AG04450 (cell line): ENCODE measurements around the gene NFIA. TPM values are rescaled to one million over a fixed set of nuclear protein-coding genes. Genes with fewer than 3 reads are reported as not detected.

Source experiments
- CTCF ChIA-PET: fragments of 300-600, 350-600 bp; formaldehyde crosslinking; extraction: SDS; loops from one replicate; lab custom pipeline; 2022; ENCODE audit warnings: antibody characterized with exemption, inconsistent platforms; lab: Charles Lee
- POLR2A ChIA-PET: fragments of 350-600 bp; formaldehyde crosslinking; extraction: SDS; loops from one replicate; lab custom pipeline; 2021; ENCODE audit warnings: antibody characterized with exemption, inconsistent platforms; lab: Yijun Ruan, JAX
- DNase-seq: peaks from one replicate; pipeline ENCODE4 v3.0.0-alpha.2; 2011; ENCODE audit warnings: low read depth, low spot score
- H3K27ac ChIP-seq: one replicate; pipeline ENCODE4 v1.5.1; 2012; ENCODE audit warnings: low read depth, low read length, control low read depth
- H3K27me3 ChIP-seq: one replicate; pipeline ENCODE4 v1.6.0; 2012; ENCODE audit warnings: low read length; ENCODE audit not compliant: control insufficient read depth, insufficient read depth
- H3K4me3 ChIP-seq: 2 replicates; pipeline ENCODE4 v1.5.1; 2011; ENCODE audit warnings: mild to moderate bottlenecking, low read depth, low read length, control low read depth
- H3K9me3 ChIP-seq: 2 replicates; pipeline ENCODE4 v1.5.1; 2012; ENCODE audit warnings: low read length; ENCODE audit not compliant: control insufficient read depth, insufficient read depth
- CTCF ChIP-seq: IDR thresholded peaks from 2 replicates; pipeline ENCODE4 v1.5.1; 2011; ENCODE audit warnings: low read depth, low read length, control low read depth, inconsistent platforms
- polyA plus RNA-seq: library from polyadenylated mRNA; depleted of rRNA; stranded (reverse); fragments of >200 nt; gene quantifications from 2 replicates; pipeline ENCODE4 v1.2.3, GENCODE V29; 2011

NFIA gene
- polyA plus RNA-seq, 1 experiment: 3.9 TPM

DNA sequence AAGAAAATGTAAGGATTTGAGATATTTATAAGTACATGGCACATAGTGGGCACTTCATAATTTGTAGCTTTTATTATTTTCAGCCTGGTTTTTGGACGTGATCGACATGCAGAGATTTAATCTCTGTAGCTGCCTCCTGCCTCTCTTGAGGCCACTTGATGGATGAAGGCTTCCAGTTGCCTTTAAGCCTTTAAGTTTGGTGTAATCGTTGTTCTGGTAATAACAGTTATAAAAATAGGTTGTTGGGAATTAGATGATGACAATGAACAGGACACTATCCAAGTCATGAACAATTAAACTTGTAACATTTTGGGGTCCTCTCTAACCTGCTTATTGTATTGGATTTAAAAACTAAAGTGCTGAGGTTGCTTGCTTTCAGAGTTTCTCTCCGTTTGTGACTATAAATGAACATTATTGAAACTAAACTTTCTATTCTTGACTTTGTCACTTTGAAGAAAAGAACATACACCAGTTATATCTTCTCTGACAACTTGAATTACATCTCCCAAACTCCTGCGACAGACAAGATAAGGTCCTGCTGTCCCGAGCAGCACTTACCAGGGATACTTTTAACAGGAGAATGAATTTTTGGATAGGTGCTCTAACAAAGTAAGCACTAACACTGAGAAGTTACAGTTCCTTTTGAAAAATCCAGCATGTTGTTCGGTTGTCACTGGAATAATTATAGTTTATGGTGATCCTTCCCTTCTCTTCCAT is 295.0 kb downstream of the NFIA start:
- POLR2A ChIA-PET: no interaction called here
- DNase-seq: no peak
- Histone ChIP-seq H3K4me3 (no peak overlapping the region), H3K27ac (no peak overlapping the region), H3K9me3 (no peaks in the 10 kb centered on the region), H3K27me3 (no peaks in the 10 kb centered on the region)
- TF ChIP-seq CTCF: no peak
- CTCF ChIA-PET: interaction anchor here (0.5 kb wide), 1 partner anchor 30 kb away, joined by 4 read pairs; no protein-coding TSS in a partner anchor

- Histone ChIP-seq H3K27ac (no peak overlapping the region), H3K4me3 (no peak overlapping the region), H3K9me3 (no peaks in the 10 kb centered on the region), H3K27me3 (no peaks in the 10 kb centered on the region)
- TF ChIP-seq CTCF: no peak
- no peak for DNase-seq
- CTCF ChIA-PET: no interaction called here
- POLR2A ChIA-PET: interaction anchor here (0.6 to 0.7 kb wide), 2 partner anchors 77 to 279 kb away, joined by 4 to 7 read pairs; no protein-coding TSS in a partner anchor
Observed at GRCh38 chr1:61378494-61379180, 296.3 kb downstream of the NFIA start.

DNA sequence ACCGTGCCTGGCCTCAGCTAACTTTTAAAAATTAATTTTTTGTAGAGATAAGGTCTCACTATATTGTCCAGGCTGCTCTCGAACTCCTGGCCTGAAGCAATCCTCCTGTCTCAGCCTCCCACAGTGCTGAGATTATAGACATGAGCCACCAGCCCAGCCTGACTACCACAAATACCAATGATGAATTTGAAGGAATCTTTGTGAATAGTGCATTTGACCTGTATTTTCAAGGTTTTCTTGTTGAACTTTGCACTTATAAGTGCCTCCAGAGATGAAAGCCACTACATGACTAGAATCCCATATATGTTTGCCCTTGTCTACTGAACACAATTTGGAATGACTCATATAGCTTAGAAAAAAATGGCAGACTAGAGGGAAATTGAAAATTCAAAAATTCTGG is 297.3 kb downstream of the NFIA start:
- no peak for DNase-seq
- no peak for TF ChIP-seq CTCF
- no peak overlapping the region for H3K27ac ChIP-seq
- H3K4me3 ChIP-seq: no peak overlapping the region
- no peaks in the 10 kb centered on the region for H3K27me3 ChIP-seq
- no peaks in the 10 kb centered on the region for H3K9me3 ChIP-seq
- CTCF ChIA-PET: no interaction called here
- POLR2A ChIA-PET: no interaction called here

DNA sequence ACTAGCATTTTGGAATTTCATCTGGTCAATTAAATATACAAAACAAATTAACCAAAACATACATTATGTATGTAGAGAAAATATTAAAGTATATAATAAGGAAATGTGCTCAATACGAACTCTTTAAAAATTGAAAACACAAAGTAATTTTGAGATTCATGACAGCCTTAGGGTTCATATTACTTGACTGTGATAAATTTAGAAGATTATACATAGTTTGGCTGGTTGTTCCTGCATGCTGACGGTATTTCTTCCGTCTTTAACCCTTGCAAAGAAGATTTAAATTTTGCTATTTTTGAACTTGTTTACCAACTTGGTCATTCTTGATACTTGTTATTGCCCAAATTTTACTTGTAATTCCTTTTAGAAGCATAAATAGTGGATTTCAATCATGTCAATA is 298.2 kb downstream of the NFIA start:
- Histone ChIP-seq H3K27me3 (no peaks in the 10 kb centered on the region), H3K27ac (no peak overlapping the region), H3K4me3 (no peak overlapping the region), H3K9me3 (no peaks in the 10 kb centered on the region)
- ChIA-PET CTCF (no interaction called here), POLR2A (no interaction called here)
- no peak for TF ChIP-seq CTCF
- no peak for DNase-seq

DNA sequence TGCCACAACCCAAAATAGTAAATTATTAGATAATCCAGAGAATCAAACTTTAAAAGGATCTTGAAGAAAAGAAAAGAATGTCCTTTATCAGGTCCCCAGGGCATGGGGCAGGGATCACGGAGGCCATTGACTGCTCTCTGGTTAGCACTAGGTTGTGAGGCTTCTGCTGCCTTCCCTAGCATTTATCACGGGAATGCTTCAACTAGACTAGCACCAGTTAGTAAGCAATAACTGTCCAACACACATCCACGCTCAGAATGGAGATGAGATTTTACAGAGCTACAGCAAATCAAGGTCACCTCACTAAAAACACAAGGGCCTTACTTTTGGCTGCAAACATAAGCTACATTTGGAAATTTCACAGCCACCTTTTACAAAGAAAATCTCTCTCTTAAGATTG is 304.0 kb downstream of the NFIA start:
- ChIA-PET CTCF (no interaction called here), POLR2A (no interaction called here)
- Histone ChIP-seq H3K27me3 (no peaks in the 10 kb centered on the region), H3K4me3 (no peak overlapping the region), H3K9me3 (no peaks in the 10 kb centered on the region; the same call in 1 of the 2 replicates), H3K27ac (no peak overlapping the region)
- DNase-seq: no peak
- no peak for TF ChIP-seq CTCF
